K562 (cell line): ENCODE data around the gene ATP9B. TPM values are rescaled to one million over a fixed set of nuclear protein-coding genes. Genes with fewer than 3 reads are reported as not detected.

Source experiments
- ATF7 ChIP-seq: fragments of 450-650 bp; IDR thresholded peaks from 2 replicates; pipeline ENCODE4 v1.7.1; 2014; ENCODE audit warnings: mild to moderate bottlenecking, moderate library complexity
- BHLHE40 ChIP-seq: IDR thresholded peaks from 2 replicates; pipeline ENCODE4 v1.6.1; 2011; ENCODE audit warnings: low read length, improper control_type of control experiment
- CBFA2T2 ChIP-seq: fragments of 450-650 bp; conservative IDR thresholded peaks from 2 replicates; pipeline ENCODE4 v1.6.1; 2017; ENCODE audit warnings: mild to moderate bottlenecking
- GMEB1 ChIP-seq: fragments of 250-450 bp; sonication (Bioruptor Pico); IDR thresholded peaks from 2 replicates; pipeline ENCODE4 v1.4.0; 2020; ENCODE audit warnings: mild to moderate bottlenecking
- HES1 ChIP-seq: fragments of 450-650 bp; IDR thresholded peaks from 2 replicates; pipeline ENCODE4 v1.6.1; 2016; ENCODE audit warnings: low read depth, mild to moderate bottlenecking, moderate library complexity
- HNRNPK ChIP-seq: fragments of 200-400 bp; formaldehyde crosslinking; IDR thresholded peaks from one replicate; pipeline ENCODE4 v1.6.1; 2018; ENCODE audit warnings: mild to moderate bottlenecking, low read depth, low read length; ENCODE audit not compliant: poor library complexity, severe bottlenecking
- MTA1 ChIP-seq: fragments of 450-650 bp; IDR thresholded peaks from 2 replicates; pipeline ENCODE4 v1.6.1; 2017; ENCODE audit warnings: borderline replicate concordance
- NCOA1 ChIP-seq: fragments of 450-650 bp; IDR thresholded peaks from 2 replicates; pipeline ENCODE4 v1.6.1; 2016; ENCODE audit warnings: low read depth
- NCOA2 ChIP-seq, 2 experiments: fragments of 450-650 bp; IDR thresholded peaks; 2 replicates each; pipeline ENCODE4 v1.6.1; 2018; ENCODE audit warnings: mild to moderate bottlenecking in 2 of 2, moderate library complexity in 1 of 2; ENCODE audit not compliant: partially characterized antibody in 2 of 2
- NCOA4 ChIP-seq: fragments of 450-650 bp; IDR thresholded peaks from 2 replicates; pipeline ENCODE4 v1.6.1; 2018; ENCODE audit warnings: mild to moderate bottlenecking; ENCODE audit not compliant: partially characterized antibody
- NCOA6 ChIP-seq: fragments of 450-650 bp; IDR thresholded peaks from 2 replicates; pipeline ENCODE4 v1.6.1; 2017; ENCODE audit warnings: mild to moderate bottlenecking
- NONO ChIP-seq, 2 experiments: fragments of 200-400 bp in 1 of 2; fragments of 450-650 bp in 1 of 2; formaldehyde crosslinking in 1 of 2; IDR thresholded peaks; 2 replicates each; pipeline ENCODE4 v1.6.1; 2017; ENCODE audit warnings: low read depth in 2 of 2, mild to moderate bottlenecking in 2 of 2, moderate library complexity in 2 of 2, low read length in 1 of 2
- PBX2 ChIP-seq, 2 experiments: IDR thresholded peaks in 1 of 2; conservative IDR thresholded peaks in 1 of 2; 2 replicates each; pipeline ENCODE4 v1.6.1; 2016; ENCODE audit warnings: low read depth in 2 of 2, mild to moderate bottlenecking in 1 of 2, missing compliant biosample characterization in 1 of 2, missing genetic modification characterization in 1 of 2, moderate library complexity in 1 of 2
- PCBP2 ChIP-seq: fragments of 200-400 bp; formaldehyde crosslinking; IDR thresholded peaks from 2 replicates; pipeline ENCODE4 v1.6.1; 2018; ENCODE audit warnings: low read length, low read depth, mild to moderate bottlenecking, moderate library complexity; ENCODE audit not compliant: poor library complexity, severe bottlenecking
- POLR2AphosphoS2 ChIP-seq: IDR thresholded peaks from 2 replicates; pipeline ENCODE4 v1.6.1; 2012; ENCODE audit warnings: low read length, improper control_type of control experiment
- POLR2AphosphoS5 ChIP-seq: IDR thresholded peaks from 2 replicates; pipeline ENCODE4 v1.6.1; 2011; ENCODE audit warnings: mild to moderate bottlenecking, low read depth, low read length, moderate library complexity; ENCODE audit not compliant: control insufficient read depth, insufficient read depth
- SOX6 ChIP-seq: fragments of 450-650 bp; IDR thresholded peaks from 2 replicates; pipeline ENCODE4 v1.6.1; 2014; ENCODE audit warnings: mild to moderate bottlenecking
- TAF9B ChIP-seq: fragments of 450-650 bp; IDR thresholded peaks from 2 replicates; pipeline ENCODE4 v1.6.1; 2018; ENCODE audit warnings: mild to moderate bottlenecking; ENCODE audit not compliant: partially characterized antibody
- TBL1XR1 ChIP-seq, 2 experiments: IDR thresholded peaks; 2 replicates each; pipeline ENCODE4 v1.6.1; 2012; ENCODE audit warnings: improper control_type of control experiment in 2 of 2, low read length in 2 of 2, mild to moderate bottlenecking in 1 of 2
- USF2 ChIP-seq: sonication (generic); formaldehyde crosslinking; IDR thresholded peaks from 2 replicates; pipeline ENCODE4 v1.5.0; 2020; ENCODE audit warnings: missing genetic modification reagents
- ZC3H4 ChIP-seq: sonication (generic); formaldehyde crosslinking; IDR thresholded peaks from 2 replicates; pipeline ENCODE4 v1.9.0; 2021; ENCODE audit warnings: missing genetic modification reagents, borderline replicate concordance
- ZNF324 ChIP-seq: fragments of 250-450 bp; sonication (Bioruptor Pico); IDR thresholded peaks from 2 replicates; pipeline ENCODE4 v1.4.0; 2020; ENCODE audit warnings: mild to moderate bottlenecking
- ZNF41 ChIP-seq: fragments of 250-450 bp; sonication (Bioruptor Pico); conservative IDR thresholded peaks from 2 replicates; pipeline ENCODE4 v1.4.0; 2020; ENCODE audit warnings: mild to moderate bottlenecking
- ZNF551 ChIP-seq: fragments of 250-450 bp; sonication (Bioruptor Pico); IDR thresholded peaks from 2 replicates; pipeline ENCODE4 v1.5.0; 2021; ENCODE audit warnings: mild to moderate bottlenecking, moderate library complexity
- ZNF586 ChIP-seq: fragments of 450-650 bp; formaldehyde crosslinking; conservative IDR thresholded peaks from 2 replicates; pipeline ENCODE4 v1.4.0; 2020; ENCODE audit warnings: mild to moderate bottlenecking, moderate library complexity
- polyA plus RNA-seq, 8 experiments: library from polyadenylated mRNA; depleted of rRNA in 4 of 8; stranded (reverse) in 5 of 8; unstranded in 3 of 8; fragments of >200 nt; fragmentation: Nextera tagmentation in 2 of 8; fragmentation: Illumina TruSeq in 1 of 8; extraction: Ambion mirVana in 2 of 8; extraction: Trizol in 1 of 8; gene quantifications; 2 replicates each; pipeline versions ENCODE4 v1.2.1 to v1.2.3, GENCODE V29; 2011 to 2014; ENCODE audit warnings: inconsistent platforms in 1 of 8, missing spikeins in 1 of 8
- total RNA-seq, 7 experiments: library from RNA; depleted of rRNA in 6 of 7; stranded (reverse); fragments of >200 nt in 6 of 7; fragmentation: Illumina TruSeq in 2 of 7; extraction: Trizol in 2 of 7; gene quantifications; 2 replicates each; pipeline versions ENCODE4 v1.2.1 to v1.2.3, GENCODE V29; 2011 to 2021; ENCODE audit warnings: low replicate concordance in 1 of 7

Gene ATP9B
- total and polyA plus RNA-seq, 9 of the 15 experiments (the other 6 are each of a cell fraction or from before 2014, with no cell fraction given) = 0.66 to 13.2 (median 7.9) TPM

GRCh38 chr18:79259218-79259617, 190.0 kb downstream of the ATP9B start (continued):
- TF ChIP-seq POLR2AphosphoS5 (peak; percentile 67; the same call in 1 of the 2 replicates), ZNF551 (CRISPR knock-in tag) (no peak), HES1 (0 out of 2 replicates have a peak, but pooled peaks have one; percentile 30), USF2 (CRISPR knock-in tag) (no peak), ZNF324 (no peak), CBFA2T2 (peak; percentile 91), ATF7 (no peak), POLR2AphosphoS2 (no peak), NCOA2 (IDR thresholded peaks at IDR 0.05; ENCODE audit: partially characterized antibody in 2 of 2) (peak in 1 of 2 experiments; percentile 34), NCOA4 (no peak), TBL1XR1 (IDR thresholded peaks at IDR 0.05; ENCODE audit: low read length in 2 of 2) (peak in 1 of 2 experiments; percentile 75; a peak in 1 of 4 replicates), PBX2 (CRISPR knock-in tag; IDR thresholded peaks at IDR 0.05; ENCODE audit: low read depth) (no peak), PBX2 (tag; conservative IDR thresholded peaks at IDR 0.05; ENCODE audit: low read depth) (no peak), NCOA1 (peak; percentile 62; the same call in 1 of the 2 replicates), ZNF41 (CRISPR knock-in tag) (no peak), BHLHE40 (0 out of 2 replicates have a peak, but pooled peaks have one; percentile 9), HNRNPK (no peak), SOX6 (peak; percentile 91), MTA1 (0 out of 2 replicates have a peak, but pooled peaks have one; percentile 34), NONO (IDR thresholded peaks at IDR 0.05; ENCODE audit: low read depth in 2 of 2, low read length in 1 of 2) (peak in 1 of 2 experiments; percentile 42; a peak in 1 of 4 replicates), ZC3H4 (no peak), PCBP2 (no peak), NCOA6 (no peak), GMEB1 (CRISPR knock-in tag) (no peak), ZNF586 (no peak), TAF9B (no peak)
- TF ChIP-seq, all 486 proteins: peak for 60
